CD14-positive monocyte (primary cell): ENCODE measurements around the gene DNAH3. TPM values are rescaled to one million over a fixed set of nuclear protein-coding genes. Genes with fewer than 3 reads are reported as not detected.
"Not testable (repeated sequence)": the region's sequence is repeated elsewhere in the genome, so short reads cannot be mapped to it uniquely, and the experiment has no call there.

Source experiments
- DNase-seq, 3 donors: peaks; one replicate each; pipeline ENCODE4 v3.0.0-alpha.2; 2011 to 2022
- H2AFZ ChIP-seq: 2 replicates; pipeline ENCODE4 v1.6.0; 2012; ENCODE audit warnings: mild to moderate bottlenecking, low read depth, low read length, inconsistent platforms; ENCODE audit not compliant: insufficient read depth, poor library complexity, severe bottlenecking
- H3K27ac ChIP-seq, 2 donors: 1 replicate in 1 of 2; 2 replicates in 1 of 2; pipeline ENCODE4 v1.5.1; 2012 to 2013; ENCODE audit warnings: low read length in 2 of 2, control low read depth in 1 of 2, inconsistent platforms in 1 of 2, low read depth in 1 of 2, mild to moderate bottlenecking in 1 of 2
- H3K27me3 ChIP-seq, 2 donors: one replicate each; pipeline versions ENCODE4 v1.6.0 to v1.6.1; 2011 to 2013; ENCODE audit warnings: low read length in 2 of 2; ENCODE audit not compliant: control insufficient read depth in 2 of 2, insufficient read depth in 2 of 2
- H3K36me3 ChIP-seq, 2 donors: replicated peaks in 1 of 2; 1 replicate in 1 of 2; 2 replicates in 1 of 2; pipeline versions ENCODE4 v1.5.1 to v1.6.1; 2012 to 2013; ENCODE audit warnings: low read length in 2 of 2, control low read depth in 1 of 2, inconsistent platforms in 1 of 2, mild to moderate bottlenecking in 1 of 2; ENCODE audit not compliant: insufficient read depth in 2 of 2, control insufficient read depth in 1 of 2
- H3K4me1 ChIP-seq, 2 donors: 1 replicate in 1 of 2; 2 replicates in 1 of 2; pipeline versions ENCODE4 v1.5.1 to v1.6.1; 2012 to 2013; ENCODE audit warnings: low read length in 2 of 2, control low read depth in 1 of 2, inconsistent platforms in 1 of 2, mild to moderate bottlenecking in 1 of 2, moderate library complexity in 1 of 2; ENCODE audit not compliant: insufficient read depth in 2 of 2, control insufficient read depth in 1 of 2
- H3K4me2 ChIP-seq: replicated peaks from 2 replicates; pipeline ENCODE3; 2012; ENCODE audit warnings: low read length, moderate library complexity, mild to moderate bottlenecking; ENCODE audit not compliant: poor library complexity, severe bottlenecking; ENCODE audit errors: extremely low read depth
- H3K4me3 ChIP-seq, 3 experiments: fragments of 200-600 bp in 1 of 3; sonication (generic) in 1 of 3; replicated peaks in 1 of 3; 1 replicate in 2 of 3; 2 replicates in 1 of 3; pipeline ENCODE4 v1.5.1; 2011 to 2013; ENCODE audit warnings: low read length in 3 of 3, mild to moderate bottlenecking in 3 of 3, control low read depth in 2 of 3, low read depth in 2 of 3, inconsistent platforms in 1 of 3, moderate library complexity in 1 of 3
- H3K79me2 ChIP-seq: 2 replicates; pipeline ENCODE4 v1.6.0; 2012; ENCODE audit warnings: mild to moderate bottlenecking, control low read depth, inconsistent platforms, low read length, moderate library complexity; ENCODE audit not compliant: insufficient read depth
- H3K9ac ChIP-seq: 2 replicates; pipeline ENCODE4 v1.6.0; 2017; ENCODE audit warnings: low read length, mild to moderate bottlenecking; ENCODE audit not compliant: insufficient read depth, poor library complexity, severe bottlenecking
- H3K9me3 ChIP-seq, 2 donors: replicated peaks in 1 of 2; 1 replicate in 1 of 2; 2 replicates in 1 of 2; pipeline versions ENCODE4 v1.5.1 to v1.6.1; 2012 to 2013; ENCODE audit warnings: low read length in 2 of 2, control low read depth in 1 of 2; ENCODE audit not compliant: control insufficient read depth in 1 of 2, insufficient read depth in 1 of 2
- H4K20me1 ChIP-seq: 2 replicates; pipeline ENCODE4 v1.6.0; 2012; ENCODE audit warnings: mild to moderate bottlenecking, low read length, control low read depth, moderate library complexity; ENCODE audit not compliant: insufficient read depth
- H3K27ac Mint-ChIP-seq, 7 donors: one replicate each; pipeline ENCODE4 v1.8.0; 2020; ENCODE audit warnings: mild to moderate bottlenecking in 7 of 7, mixed read lengths in 7 of 7, moderate library complexity in 6 of 7, inconsistent platforms in 2 of 7
- H3K27me3 Mint-ChIP-seq, 3 donors: one replicate each; pipeline ENCODE4 v1.8.0; 2021 to 2022; ENCODE audit warnings: low read depth in 3 of 3, mild to moderate bottlenecking in 3 of 3, mixed read lengths in 3 of 3, moderate library complexity in 3 of 3, inconsistent platforms in 1 of 3
- H3K36me3 Mint-ChIP-seq, 2 donors: one replicate each; pipeline ENCODE4 v1.8.0; 2020; ENCODE audit warnings: mixed read lengths in 2 of 2, inconsistent platforms in 1 of 2, mild to moderate bottlenecking in 1 of 2
- H3K4me1 Mint-ChIP-seq: one replicate; pipeline ENCODE4 v1.8.0; 2020; ENCODE audit warnings: mild to moderate bottlenecking, mixed read lengths
- H3K4me3 Mint-ChIP-seq, 2 donors: one replicate each; pipeline ENCODE4 v1.8.0; 2020; ENCODE audit warnings: mild to moderate bottlenecking in 2 of 2, mixed read lengths in 2 of 2, moderate library complexity in 1 of 2
- H3K9me3 Mint-ChIP-seq, 7 donors: one replicate each; pipeline ENCODE4 v1.8.0; 2020 to 2022; ENCODE audit warnings: mixed read lengths in 7 of 7, mild to moderate bottlenecking in 6 of 7, moderate library complexity in 6 of 7, inconsistent platforms in 2 of 7
- CTCF ChIP-seq: fragments of 200-600 bp; IDR thresholded peaks from one replicate; pipeline ENCODE4 v1.8.0; 2022; ENCODE audit warnings: antibody characterized with exemption, mild to moderate bottlenecking
- WGBS: methylation state at CpG from one replicate; pipeline ENCODE4 v1.1.5; 2013; ENCODE audit warnings: missing lambda C conversion rate; ENCODE audit not compliant: insufficient coverage; 5-methylcytosine and 5-hydroxymethylcytosine counted together
- intact Hi-C, 2 donors: fragments of 100-400 bp; cut with micrococcal nuclease; formaldehyde crosslinking; loops; one replicate each; pipeline versions ENCODE4 v1.15.0 to v1.15.1; 2023
- polyA plus RNA-seq, 3 donors: library from polyadenylated mRNA; depleted of rRNA in 1 of 3; unstranded in 2 of 3; stranded (reverse) in 1 of 3; fragments of 300-500 nt in 2 of 3; fragments of >200 nt in 1 of 3; fragmentation: Illumina TruSeq in 2 of 3; gene quantifications; 1 replicate in 2 of 3; 2 replicates in 1 of 3; pipeline ENCODE4 v1.2.3, GENCODE V29; 2012 to 2021

The DNAH3 gene
- polyA plus RNA-seq, 3 donors: not detected

- Histone ChIP-seq H3K4me2 (no peak overlapping the region), H3K4me3 (no peak overlapping the region), H3K27me3 (peaks cover 0 to 3% of the 10 kb centered on the region in 2 donors), H3K79me2 (no peaks in the 10 kb centered on the region), H2AFZ (no peak overlapping the region), H3K4me1 (no peaks in the 10 kb centered on the region), H3K36me3 (no peaks in the 10 kb centered on the region), H3K9ac (no peak overlapping the region), H3K27ac (no peak overlapping the region), H3K9me3 (no peaks in the 10 kb centered on the region), H4K20me1 (no peaks in the 10 kb centered on the region)
- H3K9me3 Mint-ChIP-seq: peaks cover 0 to 2% (median 0%) of the 10 kb centered on the region in 7 donors
- DNase-seq: no peak
- no peaks in the 10 kb centered on the region for H3K36me3 Mint-ChIP-seq
- no peak overlapping the region for H3K27ac Mint-ChIP-seq
- H3K4me1 Mint-ChIP-seq: peaks cover 7% of the 10 kb centered on the region
- H3K4me3 Mint-ChIP-seq: no peak overlapping the region
- WGBS: no CpG with 5 or more reads among the region's 1 CpG
- peaks cover 9 to 20% (median 19%) of the 10 kb centered on the region in 3 donors for H3K27me3 Mint-ChIP-seq
- TF ChIP-seq CTCF: no peak
- intact Hi-C loops: loop anchor here in 1 of 2 donors (10.0 kb wide), 1 partner anchor 378 kb away; no protein-coding TSS in a partner anchor
Observed at GRCh38 chr16:21197112-21197511, 46.5 kb upstream of the DNAH3 start.

GRCh38 chr16:21195330-21195729 lies 44.7 kb upstream of the DNAH3 start:
- not testable (repeated sequence) for H3K79me2 ChIP-seq, H3K4me3 Mint-ChIP-seq, H3K4me2 ChIP-seq, H3K36me3 Mint-ChIP-seq, H3K4me3 ChIP-seq, H3K9ac ChIP-seq, H3K4me1 ChIP-seq, H3K9me3 ChIP-seq, H4K20me1 ChIP-seq, DNase-seq, H2AFZ ChIP-seq, H3K4me1 Mint-ChIP-seq, H3K36me3 ChIP-seq, H3K27ac ChIP-seq, H3K27ac Mint-ChIP-seq, H3K27me3 ChIP-seq
- Mint-ChIP-seq H3K27me3 (peaks cover 1 to 23% (median 15%) of the 10 kb centered on the region in 3 donors), H3K9me3 (peaks cover 0 to 11% (median 0%) of the 10 kb centered on the region in 7 donors)
- WGBS: 80% methylated on average over 2 of the region's 8 CpGs
- intact Hi-C loops: loop anchor here in 1 of 2 donors (10.0 kb wide), 1 partner anchor 379 kb away; no protein-coding TSS in a partner anchor
